CD4-positive, alpha-beta memory T cell (primary cell): ENCODE data around the gene RIC3. TPM values are rescaled to one million over a fixed set of nuclear protein-coding genes. Genes with fewer than 3 reads are reported as not detected.
A peak's percentile ranks its signal among the peaks of the same experiment; 100 is the strongest.

ENCODE experiments used
- CTCF ChIA-PET: fragments of 350-600 bp; sonication (Branson Sonifier 250); formaldehyde crosslinking; loops from one replicate; lab custom pipeline; 2021; ENCODE audit warnings: inconsistent platforms; ENCODE audit not compliant: partially characterized antibody; lab: Charles Lee
- POLR2A ChIA-PET: fragments of 350-600 bp; sonication (Branson Sonifier 250); formaldehyde crosslinking; loops from one replicate; lab custom pipeline; 2021; ENCODE audit not compliant: partially characterized antibody; lab: Charles Lee
- DNase-seq, 5 donors: peaks; one replicate each; pipeline versions ENCODE4 v3.0.0 to v3.0.0-alpha.2; 2020 to 2022; ENCODE audit warnings: mixed read lengths in 1 of 5
- H3K27ac ChIP-seq: one replicate; pipeline ENCODE4 v1.7.0; 2013; ENCODE audit warnings: low read depth, low read length
- H3K27me3 ChIP-seq: 2 replicates; pipeline ENCODE4 v1.7.0; 2013; ENCODE audit warnings: mild to moderate bottlenecking, low read length, moderate library complexity; ENCODE audit not compliant: insufficient read depth
- H3K36me3 ChIP-seq: 2 replicates; pipeline ENCODE4 v1.7.0; 2013; ENCODE audit warnings: mild to moderate bottlenecking, low read length, moderate library complexity; ENCODE audit not compliant: insufficient read depth
- H3K4me1 ChIP-seq: 2 replicates; pipeline ENCODE4 v1.7.0; 2013; ENCODE audit warnings: mild to moderate bottlenecking, low read length, moderate library complexity; ENCODE audit not compliant: insufficient read depth
- H3K4me3 ChIP-seq, 2 donors: one replicate each; pipeline ENCODE4 v1.7.0; 2013; ENCODE audit warnings: low read length in 2 of 2, mild to moderate bottlenecking in 1 of 2
- H3K9me3 ChIP-seq, 2 donors: one replicate each; pipeline ENCODE4 v1.7.0; 2013; ENCODE audit warnings: low read length in 2 of 2, control low read depth in 1 of 2; ENCODE audit not compliant: control insufficient read depth in 1 of 2
- H3K27ac Mint-ChIP-seq, 7 donors: one replicate each; pipeline ENCODE4 v1.8.0; 2020 to 2021; ENCODE audit warnings: mixed read lengths in 7 of 7, mild to moderate bottlenecking in 6 of 7, inconsistent platforms in 3 of 7, moderate library complexity in 3 of 7
- H3K27me3 Mint-ChIP-seq, 2 donors: one replicate each; pipeline ENCODE4 v1.8.0; 2020 to 2021; ENCODE audit warnings: mixed read lengths in 2 of 2
- H3K36me3 Mint-ChIP-seq, 2 donors: one replicate each; pipeline ENCODE4 v1.8.0; 2020 to 2021; ENCODE audit warnings: mixed read lengths in 2 of 2, inconsistent platforms in 1 of 2, mild to moderate bottlenecking in 1 of 2
- H3K4me1 Mint-ChIP-seq, 4 donors: one replicate each; pipeline ENCODE4 v1.8.0; 2020 to 2021; ENCODE audit warnings: mixed read lengths in 4 of 4, mild to moderate bottlenecking in 1 of 4
- H3K4me3 Mint-ChIP-seq, 8 donors: one replicate each; pipeline ENCODE4 v1.8.0; 2020 to 2021; ENCODE audit warnings: mixed read lengths in 8 of 8, mild to moderate bottlenecking in 7 of 8, moderate library complexity in 6 of 8, inconsistent platforms in 3 of 8
- H3K9me3 Mint-ChIP-seq, 8 donors: one replicate each; pipeline ENCODE4 v1.8.0; 2020 to 2021; ENCODE audit warnings: mixed read lengths in 8 of 8, mild to moderate bottlenecking in 5 of 8, inconsistent platforms in 3 of 8, moderate library complexity in 1 of 8
- intact Hi-C: fragments of 100-400 bp; cut with micrococcal nuclease; formaldehyde crosslinking; loops from one replicate; pipeline ENCODE4 v1.15.1; 2023
- polyA plus RNA-seq, 2 donors: library from polyadenylated mRNA; unstranded; fragments of 300-500 nt; fragmentation: Illumina TruSeq; gene quantifications; one replicate each; pipeline ENCODE4 v1.2.3, GENCODE V29; 2021
- total RNA-seq, 2 experiments: library from RNA; stranded (reverse); gene quantifications; one replicate each; pipeline ENCODE4 v1.2.3, GENCODE V29; 2021

Gene RIC3
- total and polyA plus RNA-seq, 4 experiments from 2014 or later: 1.8 to 30.0 (median 16.2) TPM

- H3K36me3 ChIP-seq: no peaks in the 10 kb centered on the region
- peaks cover 0 to 2% of the 10 kb centered on the region in 2 donors for H3K36me3 Mint-ChIP-seq
- no peaks in the 10 kb centered on the region for H3K9me3 ChIP-seq
- no peaks in the 10 kb centered on the region for H3K27me3 ChIP-seq
- H3K4me1 Mint-ChIP-seq: no peaks in the 10 kb centered on the region
- intact Hi-C loops: no loop called here
- H3K4me3 Mint-ChIP-seq: no peak overlapping the region
- H3K27ac Mint-ChIP-seq: no peak overlapping the region
- POLR2A ChIA-PET: no interaction called here
- H3K4me3 ChIP-seq: no peak overlapping the region
- no peaks in the 10 kb centered on the region for H3K4me1 ChIP-seq
- DNase-seq: no peak
- CTCF ChIA-PET: interaction anchor here (1.4 to 11.5 kb wide), 13 partner anchors 9 to 207 kb away, joined by 4 to 230 read pairs (median 13); partner anchors contain the start of gene RIC3
- no peaks in the 10 kb centered on the region for H3K9me3 Mint-ChIP-seq
- no peak overlapping the region for H3K27ac ChIP-seq
- H3K27me3 Mint-ChIP-seq: no peaks in the 10 kb centered on the region
Observed at GRCh38 chr11:8100605-8101004, 68.2 kb downstream of the RIC3 start.

DNA sequence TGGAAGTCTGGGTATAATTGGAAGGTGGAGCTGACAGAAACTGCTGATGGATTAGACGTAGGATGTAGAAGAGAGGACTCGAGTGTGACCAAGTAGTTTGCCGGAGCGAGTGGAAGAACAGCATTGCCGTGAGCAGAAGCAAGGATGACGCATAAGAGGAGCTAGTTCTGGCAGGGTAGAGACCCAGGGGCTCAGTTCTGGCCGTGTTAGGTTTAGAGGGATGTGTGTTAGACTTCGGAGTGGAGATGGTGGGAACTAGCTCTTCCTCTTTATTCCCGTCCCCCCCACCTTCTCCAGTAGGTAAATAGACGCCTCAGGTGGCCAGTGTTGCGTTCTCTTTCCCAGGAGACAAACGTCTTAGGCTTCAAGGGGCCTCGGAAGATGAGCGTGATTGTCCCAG is 68.7 kb downstream of the RIC3 start:
- no peak overlapping the region for H3K4me3 ChIP-seq
- no peaks in the 10 kb centered on the region for H3K4me1 ChIP-seq
- ChIA-PET CTCF (interaction anchor here (0.8 to 11.5 kb wide), 25 partner anchors 10 to 1288 kb away, joined by 3 to 230 read pairs (median 8); partner anchors contain the start of genes EIF3F and RIC3), POLR2A (interaction anchor here (1.7 kb wide), 1 partner anchor 113 kb away, joined by 5 read pairs; the partner anchor contains the start of gene EIF3F)
- H3K27ac ChIP-seq: no peak overlapping the region
- no peaks in the 10 kb centered on the region for H3K36me3 ChIP-seq
- Mint-ChIP-seq H3K4me3 (no peak overlapping the region), H3K27me3 (no peaks in the 10 kb centered on the region), H3K36me3 (peaks cover 0 to 2% of the 10 kb centered on the region in 2 donors), H3K9me3 (no peaks in the 10 kb centered on the region), H3K4me1 (no peaks in the 10 kb centered on the region), H3K27ac (peak overlapping the region in 1 of 7 donors; percentile 80)
- no peaks in the 10 kb centered on the region for H3K27me3 ChIP-seq
- intact Hi-C loops: no loop called here
- no peaks in the 10 kb centered on the region for H3K9me3 ChIP-seq
- no peak for DNase-seq

DNA sequence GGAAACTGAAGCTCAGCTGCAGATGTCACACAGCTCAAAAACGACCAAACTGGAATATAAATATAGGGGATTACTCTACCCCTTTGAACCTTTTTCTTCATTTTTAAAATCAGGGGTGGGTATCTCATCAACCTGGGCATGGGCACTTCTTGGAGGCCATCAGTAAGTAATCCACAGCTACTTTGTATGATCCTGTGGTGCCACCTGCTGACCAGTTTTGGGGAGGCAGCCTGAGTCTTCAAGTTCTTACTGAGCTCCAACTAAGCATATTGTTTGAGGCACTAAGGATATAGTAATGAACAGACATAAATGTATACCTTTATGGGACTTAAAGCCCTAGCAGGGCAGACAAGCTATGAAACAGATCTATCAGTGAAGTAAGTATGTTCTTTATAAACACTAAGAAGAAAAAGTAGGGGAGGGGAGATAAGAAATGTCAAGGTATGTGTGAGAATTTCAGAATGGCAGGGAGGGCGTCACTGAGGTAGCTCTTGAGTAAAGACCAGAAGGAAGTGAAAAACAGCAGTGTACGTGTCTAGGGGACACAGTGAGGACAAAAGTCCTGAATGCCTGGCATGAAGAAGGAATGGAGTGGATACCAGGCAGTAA is 69.4 kb downstream of the RIC3 start:
- ChIA-PET CTCF (interaction anchor here (0.7 to 11.5 kb wide), 38 partner anchors 11 to 1287 kb away, joined by 3 to 230 read pairs (median 6); partner anchors contain the start of genes EIF3F and RIC3), POLR2A (interaction anchor here (0.9 to 1.7 kb wide), 2 partner anchors 93 to 113 kb away, joined by 3 to 5 read pairs; partner anchors contain the start of gene EIF3F)
- no peaks in the 10 kb centered on the region for H3K4me1 ChIP-seq
- no peaks in the 10 kb centered on the region for H3K36me3 ChIP-seq
- H3K4me3 ChIP-seq: no peak overlapping the region
- Mint-ChIP-seq H3K36me3 (peaks cover 0 to 2% of the 10 kb centered on the region in 2 donors), H3K9me3 (no peaks in the 10 kb centered on the region), H3K27ac (peak overlapping the region in 1 of 7 donors; percentile 1), H3K4me1 (no peaks in the 10 kb centered on the region), H3K27me3 (no peaks in the 10 kb centered on the region), H3K4me3 (no peak overlapping the region)
- H3K27ac ChIP-seq: no peak overlapping the region
- H3K27me3 ChIP-seq: no peaks in the 10 kb centered on the region
- DNase-seq: peak; percentile 56 to 68 (median 58)
- intact Hi-C loops: loop anchor here (1.0 kb wide), 3 partner anchors 66 to 207 kb away; no protein-coding TSS in a partner anchor
- H3K9me3 ChIP-seq: no peaks in the 10 kb centered on the region

DNA sequence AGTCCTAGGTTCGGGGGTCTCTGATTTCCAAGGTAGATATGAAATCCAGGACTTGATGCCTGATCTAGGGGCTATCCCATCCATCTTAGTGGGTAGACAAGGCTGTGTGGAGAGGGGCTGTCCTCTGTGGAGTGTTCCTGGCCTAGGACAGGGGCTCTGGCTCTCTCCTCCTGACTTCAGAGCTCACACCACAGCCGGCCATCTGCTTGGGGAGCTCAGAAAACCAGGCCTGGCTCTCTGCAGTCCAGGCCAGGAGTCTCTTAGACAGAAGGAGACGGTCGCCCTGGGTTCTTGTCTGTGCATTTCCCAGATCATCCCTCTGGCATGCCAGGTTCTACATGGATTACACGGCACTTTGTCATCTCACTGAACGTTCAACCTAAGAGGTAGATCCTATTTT is 69.9 kb downstream of the RIC3 start:
- Mint-ChIP-seq H3K27ac (no peak overlapping the region), H3K9me3 (no peaks in the 10 kb centered on the region), H3K27me3 (no peaks in the 10 kb centered on the region), H3K4me1 (no peaks in the 10 kb centered on the region), H3K4me3 (no peak overlapping the region), H3K36me3 (peaks cover 0 to 2% of the 10 kb centered on the region in 2 donors)
- Histone ChIP-seq H3K36me3 (no peaks in the 10 kb centered on the region), H3K27me3 (no peaks in the 10 kb centered on the region), H3K4me3 (no peak overlapping the region), H3K9me3 (no peaks in the 10 kb centered on the region), H3K4me1 (no peaks in the 10 kb centered on the region), H3K27ac (no peak overlapping the region)
- ChIA-PET CTCF (interaction anchor here (0.7 to 11.5 kb wide), 32 partner anchors 10 to 1286 kb away, joined by 3 to 230 read pairs (median 7); partner anchors contain the start of genes EIF3F and RIC3), POLR2A (interaction anchor here (0.9 to 1.7 kb wide), 2 partner anchors 92 to 112 kb away, joined by 3 to 5 read pairs; partner anchors contain the start of gene EIF3F)
- intact Hi-C loops: loop anchor here (1.0 kb wide), 3 partner anchors 66 to 207 kb away; no protein-coding TSS in a partner anchor
- DNase-seq: no peak

DNA sequence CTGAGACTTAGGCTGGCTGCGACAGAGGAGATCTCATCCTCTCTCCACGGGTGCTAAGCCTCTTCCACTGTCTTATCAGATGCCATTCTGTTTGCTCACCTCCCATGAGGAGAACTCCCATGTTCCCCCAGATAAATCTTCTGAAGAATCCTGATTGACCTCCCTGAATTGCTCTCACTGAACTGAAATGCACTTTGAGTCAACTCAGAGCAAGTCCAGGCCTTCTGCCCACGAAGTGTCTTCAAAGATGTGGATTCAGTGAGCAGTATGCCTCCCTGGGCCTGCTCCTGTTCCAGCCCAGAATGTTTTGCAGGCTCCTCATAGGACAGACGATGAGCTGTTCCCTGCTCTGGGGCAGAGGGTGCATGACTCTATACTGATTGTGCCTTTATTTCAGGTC is 70.5 kb downstream of the RIC3 start:
- Histone ChIP-seq H3K27ac (no peak overlapping the region), H3K36me3 (no peaks in the 10 kb centered on the region), H3K27me3 (no peaks in the 10 kb centered on the region), H3K4me1 (no peaks in the 10 kb centered on the region), H3K4me3 (no peak overlapping the region), H3K9me3 (no peaks in the 10 kb centered on the region)
- Mint-ChIP-seq H3K9me3 (no peaks in the 10 kb centered on the region), H3K4me1 (no peaks in the 10 kb centered on the region), H3K36me3 (peaks cover 0 to 2% of the 10 kb centered on the region in 2 donors), H3K27me3 (no peaks in the 10 kb centered on the region), H3K27ac (peak overlapping the region in 1 of 7 donors; percentile 81), H3K4me3 (no peak overlapping the region)
- intact Hi-C loops: no loop called here
- DNase-seq: no peak
- POLR2A ChIA-PET: interaction anchor here (1.7 kb wide), 1 partner anchor 111 kb away, joined by 5 read pairs; the partner anchor contains the start of gene EIF3F
- CTCF ChIA-PET: interaction anchor here (1.2 to 11.5 kb wide), 21 partner anchors 9 to 1286 kb away, joined by 3 to 230 read pairs (median 11); partner anchors contain the start of gene RIC3

- intact Hi-C loops: no loop called here
- no peak overlapping the region for H3K27ac ChIP-seq
- Mint-ChIP-seq H3K4me1 (no peaks in the 10 kb centered on the region), H3K36me3 (peaks cover 0 to 2% of the 10 kb centered on the region in 2 donors), H3K9me3 (no peaks in the 10 kb centered on the region), H3K4me3 (no peak overlapping the region), H3K27ac (no peak overlapping the region), H3K27me3 (no peaks in the 10 kb centered on the region)
- no peaks in the 10 kb centered on the region for H3K36me3 ChIP-seq
- no peaks in the 10 kb centered on the region for H3K9me3 ChIP-seq
- ChIA-PET CTCF (interaction anchor here (1.4 to 11.5 kb wide), 10 partner anchors 9 to 204 kb away, joined by 4 to 230 read pairs (median 18); no protein-coding TSS in a partner anchor), POLR2A (no interaction called here)
- H3K4me1 ChIP-seq: no peaks in the 10 kb centered on the region
- H3K27me3 ChIP-seq: no peaks in the 10 kb centered on the region
- H3K4me3 ChIP-seq: no peak overlapping the region
- no peak for DNase-seq
Observed at GRCh38 chr11:8097926-8098325, 70.9 kb downstream of the RIC3 start.

GRCh38 chr11:8097468-8097867 is 71.4 kb downstream of the RIC3 start:
- POLR2A ChIA-PET: no interaction called here
- Mint-ChIP-seq H3K4me3 (no peak overlapping the region), H3K27ac (no peak overlapping the region)

More at GRCh38 chr11:8097468-8097867, 71.4 kb downstream of the RIC3 start:
- no peaks in the 10 kb centered on the region for H3K27me3 Mint-ChIP-seq
- H3K27me3 ChIP-seq: no peaks in the 10 kb centered on the region
- no peaks in the 10 kb centered on the region for H3K4me1 ChIP-seq
- intact Hi-C loops: no loop called here
- DNase-seq: no peak
- H3K4me1 Mint-ChIP-seq: peaks cover 0 to 3% (median 0%) of the 10 kb centered on the region in 4 donors
- H3K4me3 ChIP-seq: no peak overlapping the region
- H3K36me3 ChIP-seq: no peaks in the 10 kb centered on the region
- H3K9me3 ChIP-seq: no peaks in the 10 kb centered on the region
- no peak overlapping the region for H3K27ac ChIP-seq
- H3K9me3 Mint-ChIP-seq: no peaks in the 10 kb centered on the region
- CTCF ChIA-PET: interaction anchor here (2.9 to 11.5 kb wide), 7 partner anchors 9 to 204 kb away, joined by 13 to 230 read pairs (median 66); no protein-coding TSS in a partner anchor
- H3K36me3 Mint-ChIP-seq: peaks cover 0 to 2% of the 10 kb centered on the region in 2 donors
